ENCODE data around the gene TRIM72.
A peak's percentile ranks its signal among the peaks of the same experiment; 100 is the strongest.
"Not testable (repeated sequence)": the region's sequence is repeated elsewhere in the genome, so short reads cannot be mapped to it uniquely, and the experiment has no call there.

Gene TRIM72

DNA sequence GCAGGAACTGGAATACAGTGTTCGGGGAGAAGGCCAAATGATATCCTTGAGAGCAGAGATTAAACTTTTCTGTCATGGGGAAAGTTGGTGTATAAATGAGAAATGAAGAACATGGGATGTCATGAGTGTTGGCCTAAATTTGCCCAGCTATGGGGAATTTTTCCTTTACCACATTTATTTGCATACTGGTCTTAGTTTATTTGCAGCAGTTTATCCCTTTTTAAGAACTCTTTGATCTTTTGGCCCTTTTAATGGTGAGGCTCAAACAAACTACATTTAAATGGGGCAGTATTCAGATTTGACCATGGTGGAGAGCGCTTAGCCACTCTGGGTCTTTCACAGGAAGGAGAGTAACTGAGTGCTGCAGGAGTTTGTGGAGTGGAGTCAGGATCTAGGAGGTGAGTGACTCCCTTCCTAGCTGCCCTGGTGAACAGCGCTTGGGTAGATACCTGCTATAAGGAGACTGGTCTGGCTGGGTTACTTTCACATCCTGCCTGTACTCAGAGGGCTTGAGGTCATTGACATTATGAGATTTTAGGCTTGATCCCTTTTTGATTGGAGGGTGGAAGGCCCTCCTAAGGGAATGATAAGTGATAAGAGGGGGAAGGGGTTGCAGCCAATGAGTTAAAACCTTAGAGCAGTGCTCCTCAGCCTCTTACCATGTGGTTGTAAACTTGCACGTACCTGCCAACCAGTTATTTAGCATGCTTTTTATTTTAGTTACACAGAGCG, 22.1 kb upstream of the TRIM72 start:
- DNase-seq = no peak

DNA sequence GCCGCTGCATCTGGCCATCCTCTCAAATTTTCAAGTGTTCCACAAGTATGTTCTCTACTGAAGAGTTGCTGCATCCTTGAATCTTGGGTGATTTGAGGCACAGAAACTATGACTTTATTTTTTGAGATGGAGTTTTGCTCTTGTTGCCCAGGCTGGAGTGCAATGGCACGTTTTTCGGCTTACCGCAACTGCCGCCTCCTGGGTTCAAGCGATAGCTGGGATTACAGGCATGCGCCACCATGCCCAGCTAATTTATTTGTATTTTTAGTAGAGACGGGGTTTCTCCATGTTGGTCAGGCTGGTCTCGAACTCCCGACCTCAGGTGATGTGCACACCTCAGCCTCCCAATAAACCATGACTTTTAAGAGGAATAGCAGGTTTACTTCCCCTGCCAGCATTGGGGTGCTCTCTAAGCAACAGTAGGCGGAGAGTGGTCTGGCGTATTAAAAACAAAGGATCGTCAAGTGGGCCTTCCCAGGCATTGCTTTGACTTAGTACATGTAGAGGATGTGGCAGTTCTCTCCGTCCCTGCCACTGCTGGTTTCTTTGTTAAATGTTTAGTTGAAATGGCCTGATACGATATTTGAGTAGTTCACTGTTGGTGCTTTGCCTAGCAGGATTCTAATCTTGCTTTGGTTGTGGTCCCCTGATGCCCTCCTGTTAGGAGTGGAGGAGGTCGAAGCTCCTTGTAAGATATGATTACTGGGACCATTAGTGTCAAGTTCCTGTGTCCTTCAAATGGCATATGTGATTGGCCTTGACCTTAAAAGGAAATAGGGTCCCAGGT, 20.9 kb upstream of the TRIM72 start:
- DNase-seq = no peak

DNA sequence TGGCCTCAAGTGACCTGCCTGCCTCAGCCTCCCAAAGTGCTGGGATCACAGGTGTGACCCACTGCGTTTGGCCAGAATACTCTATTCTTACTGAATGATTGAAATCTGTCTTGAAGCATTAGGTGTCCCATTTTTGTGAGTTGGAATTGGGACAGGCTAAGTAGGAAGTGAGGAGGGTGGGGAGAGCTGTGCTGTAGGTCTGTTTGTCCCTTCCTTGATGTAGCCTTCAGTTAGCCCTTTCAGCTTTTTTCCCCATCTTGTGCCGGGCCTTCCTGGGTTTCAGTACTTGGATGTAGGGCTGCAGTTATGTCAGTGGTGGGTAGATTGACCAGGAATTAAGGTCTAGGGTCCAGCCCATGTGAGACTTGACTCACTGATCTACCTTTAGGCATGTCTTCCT, 20.0 kb upstream of the TRIM72 start:
- no peak for DNase-seq

DNA sequence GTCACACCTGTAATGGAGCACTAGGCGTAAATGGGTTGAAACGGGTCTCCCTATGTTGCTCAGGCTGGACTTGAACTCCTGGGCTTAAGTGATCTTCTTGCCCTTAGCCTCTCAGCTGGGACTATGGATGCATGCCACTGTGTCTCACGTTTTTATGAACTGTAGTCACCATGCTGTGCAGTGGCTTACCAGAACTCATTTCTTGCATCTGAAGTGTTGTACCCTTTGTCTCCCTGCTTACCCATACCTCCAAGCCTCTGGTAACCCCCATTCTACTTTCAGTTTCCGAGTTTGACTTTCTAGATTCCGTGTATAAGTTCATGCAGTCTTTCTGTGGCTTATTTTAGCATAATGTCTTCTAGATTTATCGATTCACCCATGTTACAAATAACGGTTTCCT, 19.0 kb upstream of the TRIM72 start:
- no peak for DNase-seq

DNA sequence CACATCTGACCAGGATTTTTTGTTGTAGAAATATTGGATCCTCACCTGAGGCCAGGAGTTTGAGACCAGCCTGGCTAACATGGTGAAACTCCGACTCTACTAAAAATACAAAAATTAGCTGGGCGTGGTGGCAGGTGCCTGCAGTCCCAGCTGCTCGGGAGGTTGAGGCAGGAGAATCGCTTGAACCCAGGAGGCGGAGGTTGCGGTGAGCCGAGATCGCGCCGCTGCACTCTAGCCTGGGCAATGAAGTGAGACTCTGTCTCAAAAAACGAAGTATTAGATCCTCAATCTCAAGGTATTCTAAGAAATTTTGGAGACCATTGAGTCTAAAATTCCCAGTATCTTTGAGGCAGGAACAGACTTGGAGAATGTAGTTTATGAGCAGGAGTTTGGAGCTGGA, 18.1 kb upstream of the TRIM72 start:
- not testable (repeated sequence) for DNase-seq

DNA sequence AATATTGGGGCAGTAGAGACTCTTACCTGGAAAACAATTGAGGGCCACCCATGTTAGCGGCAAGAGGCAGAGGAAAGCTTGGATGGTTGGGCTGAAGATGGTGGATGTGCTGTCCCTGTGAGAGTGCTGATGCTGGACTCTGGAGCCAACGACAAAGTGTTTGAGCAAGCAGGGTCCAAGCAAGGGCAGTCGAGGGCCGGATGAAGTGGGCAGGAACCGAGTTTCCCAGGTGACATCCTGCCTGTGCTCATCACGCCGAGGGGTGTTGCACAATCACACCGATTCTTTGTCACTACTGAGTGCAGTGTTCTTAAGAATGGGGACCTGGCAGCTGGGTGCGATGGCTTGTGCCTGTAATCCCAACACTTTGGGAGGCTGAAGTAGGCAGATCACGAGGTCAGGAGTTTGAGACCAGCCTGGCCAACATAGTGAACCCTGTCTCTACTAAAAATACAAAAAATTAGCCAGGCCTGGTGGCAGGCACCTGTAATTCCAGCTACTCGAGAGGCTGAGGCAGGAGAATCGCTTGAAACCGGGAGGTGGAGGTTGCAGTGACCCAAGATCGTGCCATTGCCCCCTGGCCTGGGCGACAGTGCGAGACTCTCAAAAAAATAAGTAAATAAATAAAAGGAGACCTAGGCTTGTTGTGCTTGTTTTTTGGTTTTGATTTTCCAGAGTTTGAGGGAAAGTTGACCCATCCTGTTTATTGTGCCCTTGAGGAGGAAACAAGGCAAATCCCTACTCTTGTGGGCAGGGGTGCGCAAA, 17.4 kb upstream of the TRIM72 start:
- no peak for DNase-seq

DNA sequence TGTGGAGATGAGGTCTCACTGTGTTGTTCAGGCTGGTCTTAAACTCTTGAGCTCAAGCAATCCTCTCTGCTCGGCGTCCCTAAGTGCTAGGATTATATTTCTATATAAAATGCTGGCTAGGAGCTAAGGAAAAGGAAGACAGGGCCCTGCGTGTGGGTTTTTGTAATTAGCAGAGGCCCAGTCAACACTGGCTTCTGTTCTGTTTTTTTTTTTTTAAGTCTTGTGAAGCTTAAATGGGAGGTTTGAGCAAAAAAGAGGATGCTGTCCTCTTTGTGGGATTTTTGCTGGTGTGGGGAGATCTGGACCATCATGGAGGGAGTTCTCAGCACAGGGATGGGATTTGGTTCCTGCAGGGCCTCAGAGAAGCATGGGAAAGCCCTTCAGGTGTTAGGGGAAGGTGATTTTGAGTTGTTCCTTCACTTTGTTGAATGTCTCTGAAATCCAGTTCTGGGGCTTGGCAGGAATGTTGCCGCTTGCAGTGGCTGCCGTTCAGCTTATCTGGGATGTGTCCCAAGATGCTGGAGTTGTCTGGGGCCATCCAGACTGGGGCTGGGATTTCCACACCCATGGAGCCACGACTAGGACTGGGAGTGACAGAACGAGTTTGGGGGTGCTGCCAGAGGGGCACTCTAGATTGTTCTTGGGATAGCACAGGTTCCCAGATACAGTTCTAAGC, 15.6 kb upstream of the TRIM72 start:
- DNase-seq = no peak

DNA sequence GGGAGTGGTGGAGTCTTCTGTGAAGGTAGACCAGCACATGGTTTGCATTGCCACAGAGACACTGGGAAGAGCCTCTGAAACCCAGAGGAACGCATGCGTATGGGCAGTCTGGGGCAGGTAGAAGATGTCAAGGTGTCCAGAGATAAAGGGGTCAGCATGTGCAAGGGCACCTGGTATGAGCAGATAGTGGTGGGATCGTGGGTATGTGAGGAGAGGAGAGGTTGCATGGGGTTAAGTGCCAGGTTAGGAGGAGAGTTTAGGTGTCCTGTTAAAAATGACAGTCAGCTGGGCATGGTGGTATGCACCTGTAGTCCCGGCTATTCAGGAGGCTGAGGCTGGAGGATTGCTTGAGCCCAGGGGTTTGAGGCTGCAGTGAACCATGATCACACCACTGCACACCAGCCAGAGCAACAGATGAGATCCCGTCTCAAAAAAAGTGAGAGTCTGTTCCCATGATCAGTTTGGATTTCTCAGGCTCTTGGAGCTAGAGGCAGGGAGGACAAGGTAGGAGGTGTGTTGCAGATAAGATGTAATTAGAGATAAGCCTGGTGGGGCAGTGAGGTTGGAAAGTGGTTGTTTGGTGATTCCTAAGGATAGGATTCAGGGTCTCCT, 14.4 kb upstream of the TRIM72 start:
- no peak for DNase-seq

DNA sequence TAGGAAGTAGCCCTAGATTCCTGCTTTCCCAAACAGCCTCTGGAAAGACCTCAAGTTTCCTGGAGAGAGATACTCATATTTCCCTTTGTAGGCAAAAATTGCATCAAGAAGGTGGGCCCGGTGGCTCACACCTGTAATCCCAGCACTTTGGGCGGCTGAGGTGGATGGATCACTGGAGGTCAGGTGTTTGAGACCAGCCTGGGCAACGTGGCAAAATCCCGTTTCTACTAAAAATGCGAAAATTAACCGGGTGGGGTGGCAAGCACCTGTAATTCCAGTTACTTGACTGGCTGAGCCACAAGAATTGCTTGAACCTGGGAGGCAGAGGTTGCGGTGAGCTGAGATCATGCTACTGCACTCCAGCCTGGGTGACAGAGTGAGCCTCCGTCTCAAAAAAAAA, 13.8 kb upstream of the TRIM72 start:
- DNase-seq = not testable (repeated sequence)

DNA sequence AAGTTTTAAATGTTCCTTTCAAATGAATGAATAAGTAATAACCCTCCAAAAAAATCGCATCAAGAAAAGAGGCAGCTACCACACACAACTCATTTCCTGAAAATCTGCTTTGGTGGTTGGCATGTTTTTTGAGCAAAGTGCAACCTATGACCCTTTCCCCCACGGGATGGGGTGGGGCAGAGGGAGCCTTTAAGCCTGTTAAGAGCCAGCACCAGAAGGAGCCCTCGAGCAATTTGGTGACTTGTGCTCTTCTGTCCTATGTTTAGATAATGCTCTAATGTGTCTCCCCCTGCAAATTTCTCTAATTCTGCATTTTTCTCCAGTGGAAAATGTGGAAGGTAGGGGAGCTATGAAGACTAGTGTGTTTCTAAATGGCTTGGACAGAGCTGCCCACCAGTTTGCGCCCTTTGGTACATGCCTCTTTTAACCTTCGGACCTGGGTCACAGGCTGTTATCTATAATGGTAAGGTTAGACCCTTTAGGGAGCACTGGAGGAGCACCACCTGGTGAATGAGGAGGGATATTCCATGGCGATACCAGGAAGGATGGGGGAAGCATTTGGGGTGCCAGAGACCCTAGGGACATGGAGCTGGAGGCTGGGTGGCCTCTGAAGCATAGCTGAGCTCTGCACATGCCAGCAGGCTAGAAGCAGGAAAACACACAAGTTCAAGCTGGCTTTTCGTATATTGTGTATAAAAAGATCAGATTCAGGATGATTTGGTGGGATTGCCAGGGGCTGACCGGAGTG, 12.9 kb upstream of the TRIM72 start:
- DNase-seq = peak; percentile 36 to 54

DNA sequence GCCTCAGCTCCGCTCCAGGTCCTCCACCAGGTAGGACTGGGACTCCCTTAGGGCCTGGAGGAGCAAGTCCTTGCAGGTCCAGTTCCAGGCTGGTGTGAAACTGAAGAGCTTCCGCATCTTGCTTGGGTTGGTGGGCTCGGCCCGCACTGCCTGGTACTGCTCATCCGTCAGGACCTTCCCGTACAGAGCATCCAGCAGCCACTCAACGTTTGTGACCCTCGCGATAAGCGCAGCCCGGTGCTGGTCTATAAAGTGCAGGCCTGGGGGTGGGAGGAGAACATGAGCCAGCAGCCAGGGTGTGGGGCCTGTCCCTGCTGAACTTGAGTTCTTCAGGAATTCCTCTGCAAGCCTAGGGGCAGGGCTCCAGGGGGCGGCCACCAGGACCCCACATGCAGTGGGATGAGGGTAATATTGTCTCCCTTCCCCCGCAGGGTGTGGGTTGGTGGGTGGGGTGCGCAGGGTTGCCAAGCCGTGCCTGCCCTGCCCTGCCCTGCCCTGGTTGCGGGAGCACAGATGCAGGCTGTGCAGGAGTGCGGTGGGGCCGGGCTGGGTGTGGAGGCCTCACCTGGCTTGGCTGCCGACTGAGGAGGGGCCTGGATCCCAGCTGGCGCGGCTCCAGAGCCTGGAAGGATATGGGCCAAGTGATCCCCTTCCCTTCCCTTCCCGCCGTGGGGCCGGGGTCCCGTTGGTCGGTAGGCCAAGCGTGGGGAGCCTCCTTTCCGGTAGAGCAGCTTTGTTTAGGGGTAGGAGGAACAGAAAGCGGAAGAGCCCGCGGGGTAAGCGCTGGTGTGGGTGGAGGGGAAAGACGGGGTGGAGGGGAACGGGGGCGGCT, 12.1 kb upstream of the TRIM72 start:
- peak; percentile 41 to 48 for DNase-seq

DNA sequence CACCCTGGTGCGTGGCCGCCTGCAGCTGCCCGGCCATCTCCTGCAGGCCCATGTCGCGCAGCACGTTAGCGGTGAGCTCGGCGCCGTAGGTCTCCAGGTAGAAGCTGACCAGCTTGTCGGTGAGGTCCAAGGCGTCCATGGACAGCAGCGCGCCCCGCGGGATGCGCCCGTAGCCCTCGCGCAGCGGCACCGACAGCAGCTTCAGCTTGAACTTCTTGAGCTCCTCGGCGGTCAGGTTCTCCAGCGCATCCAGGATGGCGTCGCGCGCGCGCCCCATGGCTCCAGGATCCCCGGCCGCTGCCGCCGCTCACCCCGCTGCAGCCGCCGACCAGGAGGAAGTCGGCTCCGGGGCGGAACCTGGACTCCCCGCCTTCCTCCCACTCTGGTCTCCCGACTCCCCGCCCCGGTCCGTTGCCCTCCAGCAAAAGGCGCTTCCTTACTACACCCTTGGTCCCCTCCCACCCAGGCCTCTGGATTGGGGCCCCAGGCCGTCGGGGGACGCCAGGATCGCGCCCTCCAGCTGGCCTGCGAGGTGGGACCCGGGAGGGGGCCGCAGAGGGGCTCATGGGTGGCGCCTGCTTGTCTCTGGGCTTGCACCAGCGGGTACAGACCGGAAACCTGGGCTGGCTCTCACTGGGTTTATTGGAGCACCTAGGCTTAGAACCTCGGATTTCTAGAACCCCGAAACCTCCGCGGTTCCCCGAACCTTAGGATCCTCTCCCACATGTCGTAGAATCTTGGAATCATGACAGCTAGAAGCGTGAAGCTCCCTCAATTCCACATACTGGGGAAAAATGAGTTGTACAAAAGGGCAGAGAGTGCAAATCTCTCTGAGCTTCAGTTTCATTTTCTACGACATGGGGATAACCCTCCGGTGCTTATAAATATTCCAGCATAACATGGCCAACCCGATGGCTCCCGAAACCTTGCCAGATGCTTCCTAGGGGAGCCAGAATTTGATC, 11.2 kb upstream of the TRIM72 start, which contains the start of gene PYCARD:
PYCARD (minus strand) TSS at position 347 of the 962 bp plus-strand sequence; CDS start at position 277, 70 bp downstream.
- peak in 1 of 2 donors; percentile 38 for DNase-seq

DNA sequence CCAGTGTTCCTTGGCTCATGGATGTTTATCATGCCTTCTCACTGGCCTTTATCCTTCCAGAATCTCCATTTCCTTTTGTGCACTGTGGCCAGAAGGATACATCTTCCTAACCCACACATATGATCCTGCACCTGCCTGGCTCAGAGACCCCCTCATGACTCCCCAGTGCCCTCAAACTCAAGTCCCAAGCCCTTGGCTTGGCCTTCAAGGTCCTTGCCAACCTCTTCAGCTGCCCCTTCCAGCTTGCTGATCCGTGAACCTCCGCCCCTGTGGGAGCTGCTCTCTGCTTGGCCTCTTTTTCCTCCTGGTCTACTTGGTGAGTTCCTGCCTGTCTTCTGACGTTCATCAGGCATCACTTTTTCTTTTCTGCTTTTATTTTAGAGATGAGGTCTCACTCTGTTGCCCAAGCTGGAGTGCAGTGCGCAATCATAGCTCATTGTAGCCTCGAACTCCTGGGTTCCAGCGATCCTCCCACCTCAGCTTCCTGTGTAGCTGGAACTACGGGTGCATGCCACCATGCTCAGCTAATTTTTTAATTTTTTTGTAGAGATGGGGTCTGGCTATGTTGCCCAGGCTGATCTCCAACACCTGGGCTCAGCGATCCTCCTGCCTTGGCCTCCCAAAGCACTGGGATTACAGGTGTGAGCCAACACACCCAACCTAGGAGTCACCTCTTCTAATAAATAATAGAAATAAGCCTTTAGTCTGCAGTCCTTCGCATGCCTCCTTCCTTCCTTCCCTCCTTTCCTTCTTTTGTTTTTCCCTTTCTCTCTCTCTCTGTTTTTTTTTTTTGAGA, 8.8 kb upstream of the TRIM72 start:
- DNase-seq = no peak

DNA sequence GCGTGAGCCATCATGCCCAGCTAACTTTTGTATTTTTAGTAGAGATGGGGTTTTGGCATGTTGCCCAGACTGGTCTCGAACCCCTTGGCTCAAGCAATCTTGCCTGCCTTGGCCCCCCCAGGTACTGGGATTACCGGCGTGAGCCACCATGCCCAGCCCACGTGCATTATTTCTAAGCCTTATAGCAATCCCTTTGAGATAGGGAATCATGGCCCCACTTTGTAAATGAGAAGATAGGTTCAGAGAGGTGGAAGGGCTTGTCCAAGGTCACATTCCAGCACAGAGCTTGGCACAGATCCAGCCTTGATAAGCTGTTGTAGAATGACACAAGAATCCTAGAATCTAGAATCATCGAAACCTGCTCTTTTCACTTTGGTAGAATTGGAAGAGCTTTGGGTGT, 7.1 kb upstream of the TRIM72 start:
- no peak for DNase-seq

DNA sequence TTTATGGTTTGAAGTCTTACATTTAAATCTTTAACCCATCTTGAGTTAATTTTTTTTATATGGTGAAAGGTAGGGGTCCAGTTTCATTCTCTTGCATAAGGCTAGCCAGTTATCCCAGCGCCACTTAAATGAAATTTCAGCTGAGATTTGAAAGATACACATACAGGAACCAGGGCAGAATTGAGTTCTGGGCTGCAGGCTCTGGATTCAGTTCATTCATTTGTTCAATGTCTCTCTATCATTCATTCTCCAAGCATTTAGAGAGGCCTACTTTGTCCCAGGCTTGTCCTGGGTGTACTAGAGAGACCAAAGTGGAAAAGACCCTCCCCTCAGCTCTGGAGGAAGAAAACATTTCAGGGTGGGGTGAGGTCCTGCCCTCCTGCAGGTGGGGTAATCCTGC, 577 bp upstream of the TRIM72 start:
- DNase-seq = no peak

DNA sequence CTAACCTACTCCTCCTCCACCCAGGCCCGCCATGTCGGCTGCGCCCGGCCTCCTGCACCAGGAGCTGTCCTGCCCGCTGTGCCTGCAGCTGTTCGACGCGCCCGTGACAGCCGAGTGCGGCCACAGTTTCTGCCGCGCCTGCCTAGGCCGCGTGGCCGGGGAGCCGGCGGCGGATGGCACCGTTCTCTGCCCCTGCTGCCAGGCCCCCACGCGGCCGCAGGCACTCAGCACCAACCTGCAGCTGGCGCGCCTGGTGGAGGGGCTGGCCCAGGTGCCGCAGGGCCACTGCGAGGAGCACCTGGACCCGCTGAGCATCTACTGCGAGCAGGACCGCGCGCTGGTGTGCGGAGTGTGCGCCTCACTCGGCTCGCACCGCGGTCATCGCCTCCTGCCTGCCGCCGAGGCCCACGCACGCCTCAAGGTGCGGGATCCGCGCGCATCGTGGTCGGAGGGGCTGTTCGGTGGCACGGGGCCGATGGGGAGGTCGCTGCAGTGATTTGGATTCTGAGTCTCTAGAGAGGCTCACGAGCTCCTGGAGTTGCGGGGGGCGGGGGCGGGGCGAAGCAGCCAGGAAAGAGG, 878 bp downstream of the TRIM72 start:
- DNase-seq = no peak

DNA sequence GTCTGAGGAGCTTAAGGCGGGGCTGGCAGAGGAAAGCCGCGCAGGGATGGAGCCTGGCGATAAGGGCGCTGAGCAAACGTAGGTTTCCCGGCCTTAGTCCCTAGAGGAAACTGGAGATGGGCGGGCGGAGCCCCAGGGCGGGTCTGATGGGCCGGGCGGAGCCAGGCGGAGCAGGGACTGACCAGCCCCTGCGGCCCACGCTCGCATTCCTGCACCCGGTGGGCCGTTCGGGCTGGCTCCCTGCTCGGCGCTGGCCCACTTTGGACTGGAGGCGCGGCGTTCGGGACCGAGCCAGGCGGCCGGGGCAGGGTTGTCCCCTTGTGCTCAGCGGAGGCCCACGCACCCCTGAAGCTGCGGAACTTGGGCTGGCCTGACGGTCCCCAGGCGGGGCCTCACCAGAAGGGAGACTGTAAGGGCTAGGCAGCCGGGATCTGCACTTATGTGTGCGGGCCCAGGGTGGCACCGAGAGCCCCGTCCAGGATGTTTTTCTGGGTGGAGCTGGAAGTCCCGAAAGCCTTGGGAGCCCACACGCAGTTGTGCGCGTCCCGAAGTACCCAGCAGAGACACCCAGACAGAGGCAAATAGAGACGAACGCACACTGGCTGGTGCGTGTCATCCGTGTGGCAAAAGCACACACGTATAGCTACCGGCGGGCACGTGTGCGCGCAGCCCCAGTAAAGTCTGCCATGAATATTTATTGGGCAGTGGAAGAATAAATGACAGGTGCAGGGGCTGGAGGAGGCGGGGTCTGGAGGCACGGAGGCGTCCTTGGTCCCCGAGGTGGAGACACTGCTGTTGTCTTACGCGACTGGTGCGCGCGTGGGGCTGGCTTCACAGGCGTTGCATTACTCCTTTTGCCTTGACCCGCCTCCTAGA, 1.6 kb downstream of the TRIM72 start:
- DNase-seq = no peak
